Body of pancreas (tissue), 4 donors: ENCODE measurements around the gene NUDT22.

ENCODE experiments used
- CTCF ChIP-seq, 7 experiments: fragments of 450-650 bp in 4 of 7; fragments of 200-600 bp in 3 of 7; sonication (generic) in 3 of 7; IDR thresholded peaks; one replicate each; pipeline ENCODE4 v1.5.1; 2016 to 2019; ENCODE audit warnings: antibody characterized with exemption in 7 of 7
- POLR2A ChIP-seq, 3 donors: fragments of 450-650 bp; IDR thresholded peaks; one replicate each; pipeline ENCODE4 v1.6.1; 2016; ENCODE audit warnings: antibody characterized with exemption in 3 of 3, mild to moderate bottlenecking in 2 of 3

- no peak for TF ChIP-seq CTCF (IDR thresholded peaks at IDR 0.05)
- TF ChIP-seq POLR2A (IDR thresholded peaks at IDR 0.05): no peak
These were observed 1.8 kb upstream of the NUDT22 start for GRCh38 chr11:64224151-64224890.
